Measurements from ENCODE around the gene DEXI. TPM values are rescaled to one million over a fixed set of nuclear protein-coding genes. Genes with fewer than 3 reads are reported as not detected.

Gene DEXI
- total RNA-seq, 4 donors from 2014 or later: 66.5 to 89.2 (median 74.6) TPM

GRCh38 chr16:10966129-10966528, 23.9 kb upstream of the DEXI start:
- TF ChIP-seq POLR2A (IDR thresholded peaks at IDR 0.05): no peak
- TF ChIP-seq, protein P1, sequence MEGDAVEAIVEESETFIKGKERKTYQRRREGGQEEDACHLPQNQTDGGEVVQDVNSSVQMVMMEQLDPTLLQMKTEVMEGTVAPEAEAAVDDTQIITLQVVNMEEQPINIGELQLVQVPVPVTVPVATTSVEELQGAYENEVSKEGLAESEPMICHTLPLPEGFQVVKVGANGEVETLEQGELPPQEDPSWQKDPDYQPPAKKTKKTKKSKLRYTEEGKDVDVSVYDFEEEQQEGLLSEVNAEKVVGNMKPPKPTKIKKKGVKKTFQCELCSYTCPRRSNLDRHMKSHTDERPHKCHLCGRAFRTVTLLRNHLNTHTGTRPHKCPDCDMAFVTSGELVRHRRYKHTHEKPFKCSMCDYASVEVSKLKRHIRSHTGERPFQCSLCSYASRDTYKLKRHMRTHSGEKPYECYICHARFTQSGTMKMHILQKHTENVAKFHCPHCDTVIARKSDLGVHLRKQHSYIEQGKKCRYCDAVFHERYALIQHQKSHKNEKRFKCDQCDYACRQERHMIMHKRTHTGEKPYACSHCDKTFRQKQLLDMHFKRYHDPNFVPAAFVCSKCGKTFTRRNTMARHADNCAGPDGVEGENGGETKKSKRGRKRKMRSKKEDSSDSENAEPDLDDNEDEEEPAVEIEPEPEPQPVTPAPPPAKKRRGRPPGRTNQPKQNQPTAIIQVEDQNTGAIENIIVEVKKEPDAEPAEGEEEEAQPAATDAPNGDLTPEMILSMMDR (IDR thresholded peaks at IDR 0.05): no peak
- Histone ChIP-seq H3K36me3 (peaks cover 11 to 14% of the 10 kb centered on the region in 2 donors), H3K27me3 (no peaks in the 10 kb centered on the region), H3K27ac (no peak overlapping the region), H3K4me1 (no peaks in the 10 kb centered on the region), H3K4me3 (replicated peaks in 1 of 3) (no peak overlapping the region), H3K9me3 (no peaks in the 10 kb centered on the region)
- no peak for DNase-seq
- WGBS, 2 donors: 91 to 93% methylated on average over 5 of the region's 5 CpGs
- intact Hi-C loops (cut with DNase I): loop anchor here (5.0 kb wide), 1 partner anchor 391 kb away; no protein-coding TSS in a partner anchor

GRCh38 chr16:10965440-10966061, 23.3 kb upstream of the DEXI start:
- intact Hi-C loops (cut with DNase I): loop anchor here (5.0 kb wide), 1 partner anchor 392 kb away; no protein-coding TSS in a partner anchor
- WGBS, 2 donors: 79 to 93% methylated on average over 6 of the region's 6 CpGs
- no peaks in the 10 kb centered on the region for H3K4me1 ChIP-seq
- no peak for TF ChIP-seq POLR2A (IDR thresholded peaks at IDR 0.05)
- TF ChIP-seq, protein P1 (IDR thresholded peaks at IDR 0.05): no peak
- no peaks in the 10 kb centered on the region for H3K9me3 ChIP-seq
- H3K27ac ChIP-seq: no peak overlapping the region
- no peaks in the 10 kb centered on the region for H3K27me3 ChIP-seq
- H3K36me3 ChIP-seq: peaks cover 11 to 14% of the 10 kb centered on the region in 2 donors
- H3K4me3 ChIP-seq (replicated peaks in 1 of 3): no peak overlapping the region
- DNase-seq: no peak

DNA sequence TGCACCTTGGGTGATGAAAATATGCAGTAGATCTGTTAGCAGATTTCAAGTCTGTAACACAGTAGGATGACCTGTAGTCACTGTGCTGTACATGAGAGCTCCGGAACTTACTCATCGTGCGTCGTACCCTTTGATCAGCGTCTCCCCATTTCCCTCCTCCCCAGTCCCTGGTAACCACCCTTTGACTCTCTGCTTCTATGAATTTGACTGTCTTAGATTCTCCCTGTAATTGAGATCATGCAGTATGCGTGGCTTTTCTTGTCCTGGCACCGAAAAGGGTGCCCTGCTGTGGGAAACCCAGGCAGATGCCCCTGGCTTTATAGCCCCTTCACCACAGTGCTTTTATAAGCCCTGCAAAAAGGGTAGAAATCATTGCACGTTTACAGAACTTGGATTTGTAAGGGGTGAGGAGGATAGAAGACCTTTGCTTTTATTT, 22.6 kb upstream of the DEXI start:
- Histone ChIP-seq H3K4me1 (no peaks in the 10 kb centered on the region), H3K4me3 (replicated peaks in 1 of 3) (no peak overlapping the region)
- WGBS, 2 donors: 89 to 94% methylated on average over 8 of the region's 8 CpGs

DNA sequence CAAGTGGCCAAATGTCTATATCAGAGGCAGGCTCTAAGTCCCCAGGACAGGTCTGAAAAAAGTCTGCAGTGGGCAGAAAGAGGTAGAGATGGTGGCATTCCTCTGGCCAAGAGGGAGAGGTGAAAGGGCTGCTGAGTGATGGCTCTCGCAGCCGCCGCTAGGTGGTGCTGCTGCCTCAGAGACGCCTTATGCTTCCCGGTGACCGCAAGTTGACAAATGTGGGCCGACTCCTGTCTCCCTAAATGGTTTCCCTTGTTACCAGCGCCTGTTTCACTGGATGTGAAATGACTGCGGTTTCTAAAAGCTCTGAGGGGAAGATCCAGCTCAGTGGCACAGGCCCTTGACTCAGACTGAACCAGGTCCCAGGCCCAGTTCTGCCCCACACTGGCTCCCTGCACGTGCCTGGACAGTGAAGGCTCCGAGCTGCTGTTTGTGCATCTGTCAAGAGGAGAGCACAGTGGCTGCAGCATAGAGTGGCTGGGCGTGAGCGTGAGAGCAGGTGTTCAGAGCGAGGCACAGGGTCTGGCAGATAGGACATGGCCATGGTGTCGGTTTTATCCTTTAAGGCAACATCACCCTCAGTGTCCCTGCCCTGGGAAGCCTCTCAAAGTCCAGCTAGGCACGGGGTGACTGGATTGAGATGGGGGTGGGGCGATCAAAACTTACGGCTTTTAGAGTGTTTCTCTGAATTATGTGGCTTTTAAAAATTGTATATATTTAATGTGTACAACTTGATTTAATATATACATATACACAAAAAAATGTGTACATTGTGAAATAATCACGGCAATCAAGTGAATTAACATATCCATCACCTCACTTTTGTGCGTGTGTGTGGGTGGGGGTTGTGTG, 22.0 kb upstream of the DEXI start:
- peak overlapping the region in 1 of 3 donors; percentile 8 for H3K27ac ChIP-seq
- H3K27me3 ChIP-seq: no peaks in the 10 kb centered on the region
- TF ChIP-seq, protein P1 (IDR thresholded peaks at IDR 0.05): peak; percentile 82 to 97 (median 90)
- TF ChIP-seq POLR2A (IDR thresholded peaks at IDR 0.05): no peak
- peak; percentile 81 to 86 for DNase-seq
- H3K4me3 ChIP-seq (replicated peaks in 1 of 3): no peak overlapping the region
- H3K4me1 ChIP-seq: no peaks in the 10 kb centered on the region
- H3K36me3 ChIP-seq: peaks cover 11 to 14% of the 10 kb centered on the region in 2 donors
- intact Hi-C loops (cut with DNase I): loop anchor here (5.0 kb wide), 1 partner anchor 438 kb away; no protein-coding TSS in a partner anchor
- H3K9me3 ChIP-seq: no peaks in the 10 kb centered on the region
- WGBS, 2 donors: 37 to 39% methylated on average over 19 to 20 of the region's 20 CpGs

More for the DNA sequence above, 22.6 kb upstream of the DEXI start:
- H3K9me3 ChIP-seq: no peaks in the 10 kb centered on the region
- DNase-seq: no peak
- TF ChIP-seq POLR2A (IDR thresholded peaks at IDR 0.05): no peak
- TF ChIP-seq, protein P1 (IDR thresholded peaks at IDR 0.05): no peak
- intact Hi-C loops (cut with DNase I): loop anchor here (5.0 kb wide), 2 partner anchors 392 to 437 kb away; no protein-coding TSS in a partner anchor
- H3K27me3 ChIP-seq: no peaks in the 10 kb centered on the region
- peaks cover 11 to 14% of the 10 kb centered on the region in 2 donors for H3K36me3 ChIP-seq
- H3K27ac ChIP-seq: no peak overlapping the region

Data from thyroid gland (tissue), 4 donors.